Gastroesophageal sphincter (tissue), 4 donors: ENCODE results near the gene PPM1N. TPM values are rescaled to one million over a fixed set of nuclear protein-coding genes. Genes with fewer than 3 reads are reported as not detected.

Source experiments
- ATAC-seq: fragments of 150-250 bp; one replicate; pipeline ENCODE4 v1.9.1; 2016; ENCODE audit warnings: mild to moderate bottlenecking, moderate library complexity
- H3K27ac ChIP-seq, 4 donors: fragments of 200-600 bp; sonication (generic) in 3 of 4; 1 replicate in 3 of 4; 2 replicates in 1 of 4; pipeline ENCODE4 v1.5.1; 2016 to 2019
- H3K27me3 ChIP-seq: fragments of 200-600 bp; sonication (generic); one replicate; pipeline ENCODE4 v1.5.1; 2019
- H3K36me3 ChIP-seq, 2 donors: fragments of 200-600 bp; sonication (generic); one replicate each; pipeline ENCODE4 v1.5.1; 2019; ENCODE audit warnings: control low read depth in 1 of 2
- H3K4me1 ChIP-seq, 3 donors: fragments of 200-600 bp; sonication (generic); 1 replicate in 2 of 3; 2 replicates in 1 of 3; pipeline ENCODE4 v1.5.1; 2016 to 2019; ENCODE audit warnings: control low read depth in 2 of 3
- H3K4me3 ChIP-seq, 2 donors: fragments of 200-600 bp; sonication (generic); one replicate each; pipeline ENCODE4 v1.5.1; 2019; ENCODE audit warnings: mild to moderate bottlenecking in 1 of 2, moderate library complexity in 1 of 2
- H3K9me3 ChIP-seq, 3 donors: fragments of 200-600 bp; sonication (generic); one replicate each; pipeline ENCODE4 v1.5.1; 2017 to 2019; ENCODE audit warnings: control low read depth in 2 of 3
- CTCF ChIP-seq, 4 experiments: fragments of 200-600 bp in 2 of 4; fragments of 450-650 bp in 2 of 4; sonication (generic) in 1 of 4; IDR thresholded peaks; one replicate each; pipeline ENCODE4 v1.5.1; 2017 to 2019; ENCODE audit warnings: antibody characterized with exemption in 4 of 4, mild to moderate bottlenecking in 2 of 4, moderate library complexity in 2 of 4
- EP300 ChIP-seq: sonication (generic); formaldehyde crosslinking; IDR thresholded peaks from one replicate; pipeline ENCODE4 v1.6.1; 2017; ENCODE audit warnings: antibody characterized with exemption, mild to moderate bottlenecking
- POLR2A ChIP-seq, 2 donors: fragments of 450-650 bp; IDR thresholded peaks; one replicate each; pipeline ENCODE4 v1.6.1; 2017; ENCODE audit warnings: antibody characterized with exemption in 2 of 2, mild to moderate bottlenecking in 2 of 2, moderate library complexity in 1 of 2
- POLR2AphosphoS5 ChIP-seq: sonication (generic); formaldehyde crosslinking; IDR thresholded peaks from one replicate; pipeline ENCODE4 v1.6.1; 2017; ENCODE audit warnings: antibody characterized with exemption
- WGBS, 2 donors: methylation state at CpG; one replicate each; pipeline ENCODE4 v1.1.5; 2018; ENCODE audit warnings: low coverage in 1 of 2; 5-methylcytosine and 5-hydroxymethylcytosine counted together
- total RNA-seq, 4 donors: library from RNA; depleted of rRNA; stranded (reverse); fragments of >200 nt; gene quantifications; one replicate each; pipeline ENCODE4 v1.1.0, GENCODE V29; 2016

The PPM1N gene
- total RNA-seq, 4 donors from 2014 or later = 0.96 to 3.2 (median 2.1) TPM

GRCh38 chr19:45547211-45547770 is 49.0 kb downstream of the PPM1N start:
- Histone ChIP-seq H3K36me3 (peaks cover 0 to under 1% of the 10 kb centered on the region in 2 donors), H3K27me3 (no peaks in the 10 kb centered on the region)
- WGBS, 2 donors = 94 to 95% methylated on average over 8 to 9 of the region's 10 CpGs

GRCh38 chr19:45547965-45548609 is 49.8 kb downstream of the PPM1N start:
- TF ChIP-seq EP300 (no peak), CTCF (IDR thresholded peaks at IDR 0.05) (no peak), POLR2A (IDR thresholded peaks at IDR 0.05) (no peak), POLR2AphosphoS5 (no peak)
- 71 to 96% methylated on average over 3 to 7 of the region's 9 CpGs for WGBS, 2 donors

More at GRCh38 chr19:45547211-45547770, 49.0 kb downstream of the PPM1N start:
- no peak for TF ChIP-seq POLR2AphosphoS5
- no peak for ATAC-seq
- Histone ChIP-seq H3K9me3 (no peaks in the 10 kb centered on the region), H3K4me1 (peaks cover 0 to 11% (median 0%) of the 10 kb centered on the region in 3 donors), H3K27ac (no peak overlapping the region), H3K4me3 (no peak overlapping the region)

More at GRCh38 chr19:45547965-45548609, 49.8 kb downstream of the PPM1N start:
- Histone ChIP-seq H3K4me3 (no peak overlapping the region), H3K9me3 (no peaks in the 10 kb centered on the region), H3K27ac (peak overlapping the region in 2 of 4 donors; percentile 37 to 51), H3K36me3 (peaks cover 0 to 9% of the 10 kb centered on the region in 2 donors), H3K27me3 (no peaks in the 10 kb centered on the region), H3K4me1 (peaks cover 0 to 11% (median 0%) of the 10 kb centered on the region in 3 donors)
- peak; percentile 51 for ATAC-seq

Other genes with a start within 250 kb of the PPM1N start
- gene MARK4, start 247.2 kb upstream of the PPM1N start, total RNA-seq = 10 to 100 TPM; 14.0 to 35.5 (median 20.6) TPM
- gene CKM, start 175.6 kb upstream of the PPM1N start, total RNA-seq = under 1 TPM in 2 of 4 donors, not detected in 2; 0.17 to 0.73 TPM
- 1 to 10 TPM in 1 of 4 donors, not detected in 3; 1.3 TPM for gene KLC3, start 157.7 kb upstream of the PPM1N start, total RNA-seq
- gene ERCC2, start 127.9 kb upstream of the PPM1N start, total RNA-seq = 10 to 100 TPM in 3 of 4 donors, 1 to 10 TPM in 1; 7.1 to 18.8 (median 12.5) TPM
- gene PPP1R13L, start 93.4 kb upstream of the PPM1N start, total RNA-seq = 10 to 100 TPM in 1 of 4 donors, 1 to 10 TPM in 3; 5.5 to 15.5 (median 9.3) TPM
- gene POLR1G, start 91.8 kb upstream of the PPM1N start, total RNA-seq = 10 to 100 TPM in 1 of 4 donors, 1 to 10 TPM in 3; 1.7 to 10.7 (median 5.8) TPM
- 10 to 100 TPM; 52.7 to 84.6 (median 68.4) TPM for gene ERCC1, start 74.5 kb upstream of the PPM1N start, total RNA-seq
- gene FOSB, start 30.4 kb upstream of the PPM1N start, total RNA-seq = 10 to 100 TPM in 2 of 4 donors, 1 to 10 TPM in 2; 1.9 to 38.0 (median 15.6) TPM
- 10 to 100 TPM; 11.0 to 19.6 (median 15.3) TPM for gene RTN2, start 1.4 kb upstream of the PPM1N start, total RNA-seq
- 100 to 1,000 TPM; 140 to 246 (median 167) TPM for gene VASP, start 9.0 kb downstream of the PPM1N start, total RNA-seq
- 10 to 100 TPM in 3 of 4 donors, 1 to 10 TPM in 1; 5.7 to 14.9 (median 11.6) TPM for gene OPA3, start 86.4 kb downstream of the PPM1N start, total RNA-seq
- 1 to 10 TPM in 3 of 4 donors, under 1 TPM in 1; 0.62 to 4.4 (median 2.8) TPM for gene GPR4, start 103.8 kb downstream of the PPM1N start, total RNA-seq
- gene EML2, start 141.0 kb downstream of the PPM1N start, total RNA-seq = 10 to 100 TPM; 18.3 to 29.2 (median 18.9) TPM
- under 1 TPM in 1 of 4 donors, not detected in 3; 0.54 TPM for gene GIPR, start 169.8 kb downstream of the PPM1N start, total RNA-seq
- 100 to 1,000 TPM; 113 to 201 (median 152) TPM for gene SNRPD2, start 193.5 kb downstream of the PPM1N start, total RNA-seq
- gene QPCTL, start 194.2 kb downstream of the PPM1N start, total RNA-seq = 1 to 10 TPM; 2.7 to 6.6 (median 4.2) TPM
- 10 to 100 TPM; 12.1 to 20.5 (median 14.9) TPM for gene FBXO46, start 232.5 kb downstream of the PPM1N start, total RNA-seq
- not detected for gene MEIOSIN, start 235.0 kb downstream of the PPM1N start, total RNA-seq